Activated effector memory CD4-positive, alpha-beta T cell treated with anti-CD3 and anti-CD28 coated beads, Interleukin-2, amount 50 U/mL, for 16 hours (primary cell): Measurements from ENCODE around the gene PDE6G.
"Not testable (repeated sequence)": the region's sequence is repeated elsewhere in the genome, so short reads cannot be mapped to it uniquely, and the experiment has no call there.

ENCODE experiments used
- DNase-seq: peaks from one replicate; pipeline ENCODE4 v3.0.0-alpha.2; 2020

The PDE6G gene

DNA sequence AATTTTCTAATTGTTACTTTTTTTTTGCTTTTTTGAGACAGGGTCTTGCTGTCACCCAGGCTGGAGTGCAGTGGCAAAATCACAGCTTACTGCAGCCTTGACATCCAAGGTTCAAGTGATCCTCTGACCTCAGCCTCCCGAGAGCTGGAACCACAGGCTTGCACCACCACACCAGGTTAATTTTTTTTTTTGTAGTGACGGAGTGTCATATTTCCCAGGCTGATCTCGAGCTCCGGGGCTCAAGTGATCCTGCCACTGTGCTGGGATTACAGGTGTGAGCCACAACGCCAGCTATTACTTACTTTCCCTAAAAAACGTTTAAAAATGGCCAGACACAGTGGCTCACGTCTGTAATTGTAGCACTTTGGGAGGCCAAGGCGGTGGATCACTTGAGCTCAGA, 26.1 kb downstream of the PDE6G start:
- no peak for DNase-seq

- DNase-seq: no peak
These were observed 34.7 kb downstream of the PDE6G start for GRCh38 chr17:81621494-81622130.

DNA sequence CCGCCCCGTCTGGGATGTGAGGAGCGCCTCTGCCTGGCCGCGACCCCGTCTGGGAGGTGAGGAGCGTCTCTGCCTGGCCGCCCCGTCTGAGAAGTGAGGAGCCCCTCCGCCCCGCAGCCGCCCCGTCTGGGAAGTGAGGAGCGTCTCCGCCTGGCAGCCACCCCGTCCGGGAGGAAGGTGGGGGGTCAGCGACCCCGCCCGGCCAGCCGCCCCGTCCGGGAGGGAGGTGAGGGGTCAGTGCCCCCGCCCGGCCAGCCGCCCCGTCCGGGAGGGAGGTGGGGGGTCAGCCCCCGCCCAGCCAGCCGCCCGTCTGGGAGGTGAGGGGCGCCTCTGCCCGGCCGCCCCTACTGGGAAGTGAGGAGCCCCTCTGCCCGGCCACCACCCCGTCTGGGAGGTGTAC, 38.0 kb downstream of the PDE6G start:
- DNase-seq: not testable (repeated sequence)

DNA sequence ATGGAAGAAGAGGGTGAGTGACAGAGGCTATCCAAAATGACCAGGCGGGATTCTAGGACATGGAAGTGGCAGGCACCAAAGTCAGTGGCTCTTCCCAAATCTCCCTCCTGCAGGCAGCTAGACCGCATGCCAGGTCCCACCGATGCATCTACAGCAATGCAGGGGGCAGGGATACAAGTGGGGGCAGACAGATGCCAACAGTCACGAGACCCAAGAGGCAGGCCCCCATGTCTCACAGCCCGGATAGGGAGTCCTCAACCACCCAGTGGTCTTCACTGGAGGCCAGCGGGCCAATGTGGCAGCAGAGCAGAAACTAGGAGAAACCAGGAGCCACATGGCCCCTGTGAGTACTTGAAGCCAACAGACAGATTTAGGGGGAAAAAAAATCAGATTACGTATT, 39.5 kb downstream of the PDE6G start:
- no peak for DNase-seq

DNA sequence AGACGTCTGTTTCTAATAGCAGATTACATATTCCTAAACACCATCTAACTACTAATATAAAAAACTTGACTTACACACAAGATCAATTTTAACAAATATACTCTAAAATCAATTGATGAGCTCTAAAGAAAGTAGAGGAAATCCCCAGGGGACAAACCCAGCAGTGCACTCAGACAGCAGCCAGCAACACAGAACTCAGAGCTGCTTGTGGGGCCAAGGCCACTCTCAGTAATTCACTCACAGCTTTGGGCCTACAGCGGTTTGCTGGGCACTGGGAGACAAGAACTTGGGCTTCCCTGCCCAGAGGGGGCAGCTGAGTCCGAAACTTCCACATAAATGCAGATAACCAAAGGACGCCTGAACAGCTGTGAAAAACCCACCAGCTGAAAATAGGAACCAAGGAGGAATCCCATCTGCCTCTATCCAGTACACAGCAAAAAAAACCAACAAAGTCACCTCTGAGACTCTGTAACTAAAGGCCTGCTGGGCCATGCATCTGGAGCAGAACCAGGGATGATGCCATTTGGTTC, 40.9 kb downstream of the PDE6G start:
- DNase-seq: no peak

DNA sequence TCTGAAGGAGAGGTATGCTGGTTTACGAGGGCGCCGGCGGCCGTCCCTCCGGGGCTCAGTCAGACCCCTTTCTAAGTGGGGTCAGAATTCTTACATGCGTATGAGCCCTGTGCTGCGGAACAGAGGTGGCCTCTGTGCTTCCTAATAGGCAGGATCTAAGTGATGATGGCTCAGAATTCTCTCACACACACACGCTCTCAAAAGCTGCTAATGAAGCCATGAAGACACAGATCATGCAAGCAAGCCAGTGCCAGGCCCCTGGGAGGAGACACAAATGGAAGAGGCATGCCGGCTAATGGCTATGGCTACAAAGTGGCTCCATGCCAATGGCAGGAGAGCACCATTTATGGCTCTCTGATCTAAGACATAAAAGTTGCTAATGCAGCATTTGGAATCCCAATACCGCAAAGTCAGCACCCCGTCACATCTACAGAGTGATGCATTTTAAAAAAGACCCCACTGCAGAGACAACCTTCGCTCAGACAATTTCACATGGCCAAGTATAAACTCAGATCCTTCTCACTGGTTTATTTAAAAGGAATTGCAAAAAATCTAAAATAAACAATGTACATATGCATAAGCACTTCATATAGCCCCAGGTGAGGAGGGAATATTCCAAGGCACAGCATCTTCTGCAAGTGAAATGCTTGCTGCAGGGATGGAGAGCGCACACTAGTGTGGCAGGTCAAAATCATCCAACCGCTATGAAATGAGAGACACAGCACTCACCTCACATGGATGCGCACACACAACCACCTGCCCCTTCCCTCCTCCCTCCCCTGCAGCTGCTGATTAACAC, 44.0 kb downstream of the PDE6G start:
- no peak for DNase-seq

DNA sequence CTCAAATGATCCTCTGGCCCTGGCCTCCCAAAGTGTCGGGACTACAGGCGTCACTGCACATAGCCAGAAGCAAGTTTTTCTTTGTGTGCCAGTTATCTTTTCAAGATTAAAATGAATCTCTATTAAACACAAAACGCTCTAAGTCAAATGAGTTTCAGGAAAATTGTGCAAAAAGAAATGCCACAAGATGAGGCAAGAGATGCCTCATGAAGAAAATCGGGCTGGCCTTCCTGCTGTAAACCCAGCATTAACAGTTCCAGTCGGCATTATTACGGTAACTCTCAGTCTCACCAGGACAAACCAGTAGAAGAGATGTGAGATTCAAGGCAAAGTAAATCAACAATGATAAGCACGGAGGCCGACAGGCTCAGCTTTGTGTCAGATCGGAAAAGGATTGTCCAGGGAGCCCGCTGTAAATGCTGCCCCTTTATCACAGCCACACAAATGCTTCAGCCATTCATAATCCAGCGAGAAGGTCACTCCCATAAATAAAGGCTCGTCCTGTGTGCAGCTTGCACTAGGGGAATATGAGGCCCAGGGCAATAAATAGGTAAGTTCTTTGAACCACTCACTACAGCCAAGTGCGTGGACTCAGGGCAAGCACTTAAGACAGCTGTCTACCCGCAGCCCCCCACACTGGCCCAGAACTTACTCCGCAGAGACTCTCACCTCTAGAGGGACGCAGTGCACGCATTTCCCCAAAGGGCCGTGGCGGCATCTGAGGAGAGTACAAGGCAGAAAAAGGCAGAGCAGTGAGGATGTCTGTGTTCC, 46.6 kb downstream of the PDE6G start:
- DNase-seq: no peak

- no peak for DNase-seq
These were observed 47.7 kb downstream of the PDE6G start for GRCh38 chr17:81608605-81609004.

- DNase-seq: no peak
These were observed 48.3 kb downstream of the PDE6G start for GRCh38 chr17:81608082-81608481.

- no peak for DNase-seq
These were observed 48.9 kb downstream of the PDE6G start for GRCh38 chr17:81607431-81607830.

DNA sequence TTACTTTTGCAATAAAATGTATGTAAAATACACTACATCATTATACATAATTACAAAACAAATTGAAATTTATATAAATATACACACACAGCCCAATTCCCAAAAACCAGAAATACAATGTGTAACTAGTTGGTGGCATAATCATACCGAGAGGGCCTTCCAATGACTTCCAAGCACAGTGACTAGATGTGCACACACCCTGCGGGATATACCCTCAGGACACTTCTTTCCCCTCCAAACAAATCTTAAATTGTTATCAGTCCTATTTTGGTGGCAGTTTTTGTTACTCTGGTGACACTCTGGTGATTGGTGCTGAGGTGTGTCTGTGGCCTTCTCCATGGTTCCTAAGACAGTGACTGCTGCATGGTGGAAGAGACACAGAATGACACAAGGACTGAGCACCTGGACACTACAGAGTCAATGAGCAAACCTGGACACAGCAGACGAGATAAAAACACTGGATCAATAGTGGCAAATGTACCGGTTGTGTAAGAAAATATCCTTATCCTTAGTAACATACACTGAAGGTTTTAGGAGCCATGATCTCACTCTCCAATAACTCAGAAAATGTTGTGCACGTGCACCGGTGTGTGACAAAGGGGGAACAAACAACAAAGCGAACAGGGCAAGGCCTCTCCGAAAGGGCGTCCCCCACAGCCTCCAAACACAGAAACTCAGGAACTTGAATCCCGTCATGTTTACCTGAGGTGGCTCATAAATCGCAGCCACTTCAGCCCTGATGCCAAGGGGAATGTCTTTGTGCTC, 52.3 kb downstream of the PDE6G start:
- no peak for DNase-seq

DNA sequence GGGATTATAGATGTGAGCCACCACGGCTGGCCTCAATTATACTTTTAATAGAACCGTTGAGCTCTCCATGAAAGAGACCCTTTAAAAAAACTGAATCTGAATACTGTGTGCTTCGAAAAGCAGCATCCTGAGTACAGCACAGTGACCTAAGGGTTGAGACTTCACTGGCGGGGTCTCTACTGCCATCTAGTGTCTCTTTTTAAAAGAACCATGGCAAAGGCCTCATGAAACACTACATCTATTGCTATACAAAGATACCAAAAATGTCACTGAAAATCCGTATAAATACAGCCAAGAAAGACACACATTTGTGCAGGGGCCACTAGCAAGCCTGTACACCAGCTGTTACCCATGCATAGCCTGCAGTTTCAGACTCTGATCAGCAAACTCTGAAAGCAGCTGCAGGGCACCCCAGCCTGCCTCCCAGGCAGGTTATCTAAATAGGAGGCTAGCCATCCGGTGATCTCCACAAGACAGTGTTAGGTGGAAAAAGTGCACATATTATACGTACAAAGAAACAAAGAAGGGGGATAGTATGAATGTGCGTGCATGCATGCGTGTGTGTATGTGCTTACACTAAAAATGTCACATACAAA, 54.7 kb downstream of the PDE6G start:
- DNase-seq: peak; percentile 68
